SW480 (cell line): ENCODE results near the gene INSIG1.

Experiments
- DNase-seq: peaks from one replicate; pipeline ENCODE4 v3.0.0-alpha.2; 2016; ENCODE audit warnings: low spot score

Gene INSIG1

DNA sequence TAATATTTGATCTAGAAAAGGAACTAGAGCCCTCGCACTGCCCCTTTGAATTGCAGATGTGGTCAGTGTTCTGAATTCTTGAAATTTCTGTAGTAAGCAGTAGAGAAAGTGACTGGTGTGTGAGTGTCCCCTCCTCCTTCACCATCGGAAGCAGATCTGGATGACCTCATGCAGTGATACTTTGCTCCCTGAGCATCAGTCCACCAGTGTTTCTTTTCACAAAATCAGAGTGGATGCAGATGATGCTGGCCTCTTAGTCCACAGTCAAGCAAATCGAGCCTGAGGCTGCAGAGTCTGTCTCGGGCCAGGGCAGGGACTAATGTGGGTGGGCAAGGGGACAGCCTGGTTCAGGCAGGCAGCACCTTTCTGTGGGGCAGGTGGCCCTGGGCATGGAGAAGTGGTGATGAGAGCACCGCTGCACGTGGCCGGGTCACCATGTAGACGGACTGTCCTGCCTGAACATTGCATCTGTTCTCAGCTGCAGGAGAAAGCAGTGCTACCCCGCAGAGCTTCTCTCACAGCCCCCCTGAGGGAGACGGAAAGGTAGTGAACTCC is 5.4 kb downstream of the INSIG1 start:
- DNase-seq: no peak

DNA sequence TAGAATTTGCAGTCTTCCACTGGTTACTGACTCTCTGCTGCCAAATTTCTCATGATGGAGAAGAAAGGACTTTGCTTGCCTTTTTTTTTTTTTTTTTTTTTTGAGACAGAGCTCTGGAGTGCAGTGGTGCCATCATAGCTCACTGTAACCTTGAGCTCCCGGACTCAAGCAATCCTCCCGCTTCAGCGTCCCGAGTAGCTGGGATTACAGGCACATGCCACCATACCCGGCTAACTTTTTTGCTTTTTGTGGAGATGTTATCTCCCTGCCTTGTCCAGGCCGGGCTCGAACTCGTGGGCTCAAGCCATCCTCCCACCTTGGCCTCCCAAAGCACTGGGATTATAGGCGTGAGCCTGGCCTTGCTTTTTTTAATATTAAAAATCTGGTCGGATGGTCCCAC is 6.2 kb downstream of the INSIG1 start:
- DNase-seq: no peak

DNA sequence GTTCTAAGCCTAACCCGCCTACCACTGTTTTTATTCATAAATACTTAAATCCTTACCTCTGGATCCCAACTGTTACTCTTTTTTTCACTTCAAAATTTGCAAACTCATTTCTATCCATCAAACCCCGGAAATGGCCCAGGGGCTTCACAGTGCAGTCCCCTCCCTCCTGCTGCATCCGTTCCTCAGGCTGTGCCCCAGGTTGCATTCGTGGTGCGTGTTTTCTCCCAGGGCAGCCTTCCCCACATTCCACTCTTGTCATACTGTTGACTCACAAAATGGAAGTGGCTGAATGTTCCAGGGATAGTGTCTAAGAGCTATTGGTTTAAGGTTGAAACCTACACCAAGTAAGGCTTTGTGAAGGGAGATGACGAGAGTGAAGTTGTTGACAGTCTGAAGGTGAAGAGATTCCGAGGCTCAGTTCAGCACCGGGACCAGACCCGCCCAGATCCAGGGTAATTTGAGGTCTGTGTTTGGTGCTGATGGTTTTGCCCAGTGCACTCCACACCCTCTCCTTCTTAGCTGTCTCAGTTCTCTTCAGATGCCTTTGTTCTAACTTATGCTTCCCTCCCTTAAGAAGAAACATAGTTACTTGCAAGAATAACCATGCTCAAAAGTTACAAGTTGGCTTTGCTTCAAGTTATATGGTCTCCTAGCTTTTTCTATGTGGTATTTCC is 7.7 kb downstream of the INSIG1 start:
- DNase-seq: no peak

DNA sequence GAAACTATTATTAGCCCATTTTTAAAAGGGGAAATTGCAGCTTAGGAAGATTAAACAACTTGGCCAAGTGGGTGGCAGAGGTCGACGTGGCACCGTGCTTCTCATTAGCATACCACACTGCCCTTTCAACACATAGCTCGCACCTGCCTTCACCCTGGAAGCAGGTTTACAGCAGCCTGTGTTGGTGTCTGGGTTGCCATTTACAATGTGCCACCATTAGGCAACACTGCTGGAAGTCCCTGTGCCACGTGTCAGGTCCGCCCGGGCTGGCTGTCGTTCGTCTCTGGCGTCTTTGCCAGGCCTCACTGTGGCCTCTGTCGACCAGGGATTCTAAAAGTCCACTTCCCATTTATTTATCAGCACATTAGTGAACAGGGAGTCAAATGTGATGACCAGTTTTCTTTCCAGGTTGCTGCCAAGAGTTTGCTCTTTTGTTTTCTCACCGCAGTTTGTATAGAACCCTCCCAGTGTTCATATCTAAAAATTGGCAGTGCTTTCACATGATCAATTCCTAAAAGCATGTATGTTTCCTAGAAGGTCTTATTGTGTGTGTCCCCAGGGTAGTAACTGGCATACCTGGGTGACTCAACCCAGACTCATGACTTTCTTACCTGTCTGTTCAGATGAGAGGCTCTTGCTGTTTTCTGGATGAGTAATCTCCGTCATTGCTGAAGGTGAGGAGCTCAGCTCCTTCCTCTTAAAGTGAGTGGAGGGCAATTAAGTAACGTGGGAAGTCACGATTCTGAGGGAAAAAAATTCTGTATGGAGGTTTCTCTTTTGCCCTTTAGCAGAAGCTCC is 9.2 kb downstream of the INSIG1 start:
- peak; percentile 11 for DNase-seq

DNA sequence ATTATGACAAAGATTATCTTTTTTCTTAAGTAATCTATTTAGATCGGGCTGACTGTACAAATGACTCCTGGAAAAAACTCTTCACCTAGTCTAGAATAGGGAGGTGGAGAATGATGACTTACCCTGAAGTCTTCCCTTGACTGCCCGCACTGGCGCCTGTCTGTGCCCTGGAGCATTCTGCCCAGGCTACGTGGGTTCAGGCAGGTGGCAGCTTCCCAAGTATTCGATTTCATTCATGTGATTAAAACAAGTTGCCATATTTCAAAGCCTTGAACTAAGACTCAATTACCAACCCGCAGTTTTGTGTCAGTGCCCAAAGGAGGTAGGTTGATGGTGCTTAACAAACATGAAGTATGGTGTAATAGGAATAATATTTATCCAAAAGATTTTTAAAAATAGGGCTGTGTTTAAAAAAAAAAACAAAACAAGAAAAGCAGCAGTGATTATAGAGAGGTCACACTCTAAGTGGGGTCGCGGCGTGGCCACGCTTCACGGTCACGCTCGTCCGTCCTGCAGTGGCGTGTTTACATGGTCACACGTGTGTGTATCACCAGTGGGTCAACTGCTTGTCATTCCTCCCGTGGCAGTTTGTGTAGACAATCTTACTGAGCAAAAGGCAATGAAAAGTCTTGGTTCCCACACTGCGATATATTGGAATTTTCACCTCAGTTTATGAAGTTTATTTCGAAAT is 10.8 kb downstream of the INSIG1 start:
- no peak for DNase-seq

DNA sequence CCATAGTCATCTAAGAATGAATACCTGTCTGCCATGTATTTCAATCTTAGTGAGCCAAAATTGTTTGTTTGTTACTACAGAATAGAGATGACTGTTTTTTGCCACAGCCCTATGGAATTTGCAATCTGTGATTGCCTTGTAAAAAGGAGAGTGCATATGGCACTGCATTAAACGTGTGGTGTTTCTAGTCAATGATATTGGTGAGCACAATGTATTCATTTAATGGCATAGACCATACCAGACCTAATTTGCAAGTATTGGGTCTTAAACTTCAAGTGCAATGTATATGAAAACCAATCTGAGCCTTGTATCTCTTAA is 11.3 kb downstream of the INSIG1 start:
- DNase-seq: no peak

DNA sequence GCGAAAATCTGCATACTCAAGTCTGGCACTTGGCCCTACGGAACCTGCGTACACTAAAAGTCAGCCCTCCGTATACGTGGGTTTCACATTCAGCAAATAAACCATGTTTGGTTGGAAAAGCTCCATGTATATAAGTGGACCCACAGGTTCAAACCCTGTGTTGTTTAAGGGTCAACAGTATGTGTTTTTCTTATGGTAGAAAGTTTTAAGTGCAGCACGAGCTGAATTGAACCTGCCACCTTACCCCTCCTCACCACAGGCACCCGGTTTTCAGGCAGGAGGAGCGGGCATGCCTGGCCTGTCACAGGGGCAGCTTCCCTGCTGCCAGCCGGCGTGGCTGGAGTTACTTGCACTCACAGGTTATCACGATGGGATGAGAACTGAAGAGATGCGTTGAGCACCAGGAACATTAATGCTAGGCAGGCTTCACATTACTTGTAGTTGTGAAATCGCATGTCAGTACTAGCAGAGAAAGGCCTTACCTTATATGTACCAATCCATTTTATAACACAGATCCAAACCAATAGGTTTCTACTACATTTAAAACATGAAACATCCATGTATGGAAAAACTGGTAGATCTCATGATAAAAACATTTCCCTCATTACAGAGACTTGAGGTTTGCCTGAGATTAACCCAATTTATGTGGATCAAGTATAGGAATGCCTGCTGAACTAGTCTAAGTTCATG is 12.9 kb downstream of the INSIG1 start:
- DNase-seq: no peak

DNA sequence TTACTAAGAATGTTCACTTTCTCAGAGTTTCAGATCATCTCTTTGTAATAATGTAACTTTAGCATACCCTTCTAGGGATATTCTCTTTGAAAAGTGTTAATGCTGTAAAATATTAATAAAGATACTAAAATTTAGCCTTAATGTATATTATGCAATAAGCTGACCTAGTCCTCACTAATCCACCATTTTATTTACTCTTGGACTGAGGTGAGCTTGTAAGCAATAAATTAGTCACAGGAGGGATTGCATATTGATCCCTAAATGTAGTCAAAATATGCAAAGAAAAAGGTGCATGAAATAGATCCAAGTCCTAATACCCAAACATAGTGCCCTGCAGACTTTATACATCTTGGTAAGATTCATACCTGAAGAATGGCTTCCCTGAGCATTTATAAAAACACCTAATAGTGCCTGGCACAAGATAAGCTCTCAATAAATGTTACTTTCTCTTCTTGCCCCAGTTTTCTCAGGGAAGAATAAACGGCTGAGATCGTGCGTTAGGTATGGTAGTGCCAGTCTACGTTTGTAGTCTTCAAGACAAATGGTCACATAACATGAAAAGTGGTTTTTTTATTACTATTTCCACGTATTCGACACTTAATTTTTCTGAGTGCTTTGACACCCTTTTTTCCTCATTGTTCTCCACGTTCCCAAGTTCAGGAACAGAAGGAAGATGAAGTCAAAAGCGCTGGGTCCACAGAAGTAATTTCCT is 14.3 kb downstream of the INSIG1 start:
- no peak for DNase-seq

DNA sequence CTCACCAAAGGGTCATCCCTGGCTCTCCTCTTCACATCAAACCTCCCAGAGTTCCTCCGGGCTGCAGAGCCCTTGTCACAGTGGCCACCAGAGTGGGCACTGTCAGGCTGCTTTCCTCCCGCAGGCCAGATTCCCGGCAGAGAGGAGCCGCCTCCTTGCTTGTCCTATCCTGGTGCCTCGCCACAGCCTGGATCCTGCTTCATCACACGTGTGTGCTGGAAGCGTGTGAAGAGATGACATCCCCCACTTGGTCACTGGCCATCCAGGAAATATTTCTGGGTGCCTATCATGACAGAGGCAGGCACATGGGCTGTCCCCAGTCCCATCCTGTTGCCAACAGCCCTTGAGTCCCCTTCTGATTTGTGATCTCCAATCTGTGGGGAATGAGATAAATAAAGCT is 15.0 kb downstream of the INSIG1 start:
- DNase-seq: no peak

DNA sequence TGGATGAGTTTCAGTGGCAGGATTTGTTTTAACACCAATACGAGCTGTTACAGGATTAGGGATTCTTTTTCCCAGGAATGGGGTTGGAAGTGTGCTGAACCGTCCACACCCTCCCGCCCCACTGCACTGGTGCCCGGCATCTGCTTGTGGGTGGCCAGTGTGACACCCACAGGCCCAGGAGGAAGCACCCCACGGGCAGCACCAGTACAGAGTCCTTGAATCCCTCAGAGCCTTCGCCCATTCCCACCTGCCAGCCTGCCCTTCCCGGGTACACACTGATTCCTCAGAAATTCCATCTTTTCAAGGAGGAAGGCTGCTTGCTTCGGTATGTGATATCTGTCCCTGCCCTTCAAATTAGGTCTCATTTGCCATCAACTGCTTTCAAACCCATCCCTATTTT is 15.4 kb downstream of the INSIG1 start:
- DNase-seq: no peak

DNA sequence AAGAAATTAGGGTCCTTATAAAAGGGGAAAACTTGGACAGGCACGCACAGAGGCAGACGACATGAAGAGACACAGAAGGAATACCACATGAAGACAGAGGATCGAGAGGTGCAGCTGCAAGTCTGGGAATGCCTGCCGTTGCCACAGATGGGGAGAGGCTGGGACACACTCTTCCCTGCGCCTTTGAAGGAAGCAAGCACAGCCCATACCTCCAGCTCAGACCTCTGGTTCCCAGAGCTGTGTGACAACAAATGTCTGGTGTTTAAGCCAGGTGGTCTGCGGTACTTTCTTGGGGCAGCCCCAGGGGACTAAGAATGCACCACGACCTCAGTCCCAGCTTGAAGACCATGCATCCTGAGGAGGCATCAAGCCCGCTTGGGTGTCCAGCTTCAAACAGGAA is 18.3 kb downstream of the INSIG1 start:
- no peak for DNase-seq

DNA sequence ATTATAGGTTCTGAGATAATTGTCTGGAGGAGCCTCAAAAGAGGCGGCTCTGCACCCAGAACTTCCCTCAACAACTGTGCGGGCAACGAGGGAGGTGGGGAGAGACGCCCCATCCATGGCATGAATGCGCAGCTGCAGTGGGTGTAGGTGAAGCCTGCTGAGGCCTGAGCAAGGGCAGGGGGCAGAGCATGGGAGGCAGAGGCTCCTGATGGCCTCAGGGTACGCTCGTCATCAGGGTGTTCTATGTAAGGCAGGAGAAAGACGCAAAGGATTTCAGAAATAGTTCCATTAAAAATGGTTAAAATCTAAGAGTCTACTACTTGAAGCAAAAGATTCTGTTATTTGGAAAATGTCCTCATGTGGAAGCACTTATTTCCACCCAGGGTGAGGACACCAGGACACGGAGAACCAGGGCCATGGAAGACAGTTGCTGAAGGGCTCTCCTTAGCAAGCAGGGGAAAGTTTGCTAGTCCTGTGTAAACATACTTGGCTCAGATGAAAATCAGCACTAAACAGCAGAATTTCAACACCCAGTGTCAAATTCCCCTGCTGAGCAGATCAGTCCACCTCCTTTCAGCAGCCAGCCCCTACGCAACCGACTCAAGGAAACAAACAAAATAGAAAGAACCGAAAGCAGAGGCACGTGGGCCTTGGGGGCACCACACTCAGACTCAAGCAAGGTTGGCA is 18.9 kb downstream of the INSIG1 start:
- no peak for DNase-seq

DNA sequence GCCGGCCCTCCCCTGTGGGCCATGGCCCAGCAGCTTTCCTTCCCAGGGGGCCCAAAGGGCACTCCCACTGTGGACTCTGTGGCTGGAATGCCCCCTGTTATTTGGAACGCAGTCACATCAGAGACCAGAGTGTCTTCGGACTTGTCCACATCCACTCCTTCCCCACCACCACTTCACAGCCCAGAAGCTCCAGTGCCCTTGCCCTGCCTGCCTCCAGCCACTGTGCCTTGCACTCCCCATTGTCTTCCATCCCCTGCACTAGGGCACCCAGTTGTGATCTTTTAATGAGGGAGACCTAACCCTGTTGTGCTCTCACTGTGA is 19.4 kb downstream of the INSIG1 start:
- no peak for DNase-seq

DNA sequence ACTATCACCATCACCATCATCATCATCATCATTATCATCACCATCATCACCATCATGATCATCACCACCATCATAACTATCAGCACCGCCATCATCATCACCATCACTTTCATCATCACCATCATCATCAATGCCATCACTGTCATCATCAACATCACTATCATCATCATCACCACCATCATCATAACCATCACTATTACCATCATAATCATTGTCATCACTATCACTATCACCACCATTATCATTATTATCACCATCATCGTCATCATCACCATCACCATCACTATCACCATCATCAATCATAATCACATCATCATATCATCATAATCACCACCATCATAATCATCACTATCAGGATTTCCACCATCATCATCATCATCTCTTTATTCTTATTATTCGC is 20.6 kb downstream of the INSIG1 start:
- no peak for DNase-seq

DNA sequence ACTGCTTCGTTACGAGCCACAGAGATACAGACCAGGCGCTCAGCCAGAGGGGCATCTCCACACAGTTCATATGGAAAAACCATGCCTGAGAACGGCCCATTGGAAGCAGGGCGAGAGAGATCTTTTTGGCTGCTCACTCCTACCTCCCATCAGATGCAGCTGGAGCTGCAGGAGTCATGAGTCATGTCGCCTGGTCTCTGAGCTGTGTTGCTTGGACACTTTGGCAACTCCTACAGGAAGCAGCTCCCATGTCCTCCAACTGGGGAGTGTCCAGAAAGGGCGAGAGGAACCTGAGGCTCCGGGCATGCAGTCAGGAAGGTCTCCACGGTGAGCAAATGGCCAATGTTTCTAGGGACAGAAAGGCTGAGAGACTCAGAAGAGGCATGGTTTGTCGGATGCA is 24.9 kb downstream of the INSIG1 start:
- no peak for DNase-seq

DNA sequence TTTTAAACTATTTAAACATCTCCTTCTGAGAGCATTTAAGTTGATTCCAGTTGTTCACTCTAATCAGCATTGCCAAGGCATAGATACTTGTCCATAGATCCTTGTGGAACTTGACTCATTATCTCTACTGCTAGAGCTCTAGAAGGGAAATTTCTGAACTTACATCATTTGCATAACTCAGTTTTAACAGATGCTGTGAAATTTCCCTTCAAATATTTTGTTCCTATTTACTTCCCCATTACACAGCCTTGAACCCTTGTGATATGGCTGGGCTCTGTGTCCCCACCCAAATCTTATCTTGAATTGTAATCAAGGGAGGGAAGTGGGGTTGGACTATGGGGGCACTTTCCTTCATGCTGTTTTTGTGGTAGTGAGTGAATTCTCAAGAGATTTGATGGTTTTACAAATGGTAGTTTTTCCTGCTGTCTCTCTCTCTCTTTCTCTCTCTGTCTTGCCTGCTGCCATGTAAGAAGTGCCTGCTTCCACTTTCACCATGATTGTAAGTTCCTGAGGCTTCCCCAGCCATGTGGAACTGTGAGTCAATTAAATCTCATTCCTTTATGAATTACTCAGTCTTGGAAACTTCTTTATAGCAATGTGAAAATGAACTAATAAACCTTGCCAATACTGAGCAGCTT is 25.4 kb downstream of the INSIG1 start:
- DNase-seq: no peak

DNA sequence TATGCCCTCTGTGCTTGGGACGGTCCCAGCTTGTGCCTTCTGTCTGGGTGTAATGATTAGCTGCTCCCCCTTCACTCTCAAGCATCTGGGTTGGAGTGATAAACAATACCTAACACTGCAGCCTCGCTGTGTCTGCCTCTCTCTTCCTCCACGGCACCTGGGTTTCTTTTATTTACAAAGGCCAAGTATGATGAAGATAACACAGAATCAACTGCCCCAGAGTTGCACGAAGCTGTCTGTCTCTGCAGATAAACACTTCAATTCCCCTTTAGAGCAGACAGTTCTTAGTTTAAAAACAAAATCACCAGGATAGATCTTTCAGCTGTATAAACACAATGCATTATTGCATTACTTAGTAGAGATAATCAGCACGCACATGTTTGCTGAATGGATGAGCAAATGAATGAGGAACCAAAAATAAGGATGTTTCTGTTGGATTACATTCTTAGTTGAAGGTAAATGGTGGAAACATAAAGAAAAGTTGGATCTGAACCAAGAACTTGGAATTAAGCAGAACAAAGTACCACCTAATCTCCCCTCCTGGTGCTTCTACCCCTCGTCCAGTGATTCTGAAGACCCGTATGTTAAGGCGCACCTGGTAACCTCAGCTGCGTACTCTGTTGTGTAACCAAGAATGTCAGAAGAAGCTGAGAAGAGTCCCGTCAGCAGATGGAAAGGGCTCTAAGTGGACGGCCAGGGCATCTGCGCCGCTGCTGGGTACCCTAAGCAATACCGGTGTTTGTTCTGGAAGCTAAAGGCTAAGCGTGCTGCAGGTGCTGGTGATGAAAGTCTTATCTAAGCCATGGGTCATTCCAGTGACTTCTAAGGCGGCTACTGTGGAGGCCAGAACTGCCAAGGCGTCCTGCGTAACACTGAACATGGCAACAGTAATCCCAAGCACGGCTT is 26.6 kb downstream of the INSIG1 start:
- DNase-seq: no peak

DNA sequence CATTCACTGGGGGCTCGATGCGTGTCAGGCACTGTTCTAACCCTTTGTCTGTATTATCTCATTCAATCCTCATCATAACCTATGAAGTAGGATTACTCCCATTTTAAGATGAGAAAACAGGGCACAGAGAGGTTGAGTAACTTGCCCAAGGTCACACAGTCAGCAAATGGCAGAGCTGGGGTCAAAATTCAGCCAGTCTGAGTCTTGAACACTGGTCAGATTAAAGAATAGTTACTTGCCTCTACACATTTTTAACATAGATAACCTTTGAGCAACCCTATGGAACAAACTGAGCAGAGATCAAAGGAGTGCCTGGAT is 27.2 kb downstream of the INSIG1 start:
- no peak for DNase-seq

DNA sequence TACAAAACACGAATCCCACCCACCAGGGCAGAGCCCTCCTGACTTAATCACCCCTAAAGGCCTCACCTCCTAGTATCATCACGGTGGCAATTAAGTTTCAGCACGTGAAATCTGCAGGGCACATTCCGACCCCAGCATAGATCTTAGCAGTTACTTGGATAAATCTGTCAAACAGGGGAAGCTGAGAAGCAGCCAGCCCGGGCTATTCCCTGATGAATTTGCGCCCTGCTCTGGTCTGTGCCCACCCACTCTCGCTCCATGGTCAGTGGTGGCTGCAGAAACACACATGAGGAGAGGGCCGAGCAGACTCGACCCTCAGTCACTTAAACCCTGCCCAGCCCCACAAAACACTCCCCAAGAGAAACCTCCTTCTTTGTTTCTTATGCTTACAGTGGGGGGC is 28.7 kb downstream of the INSIG1 start:
- no peak for DNase-seq
